GM23338 (cell line): ENCODE data around the gene SLIRP. TPM values are rescaled to one million over a fixed set of nuclear protein-coding genes. Genes with fewer than 3 reads are reported as not detected.
A peak's percentile ranks its signal among the peaks of the same experiment; 100 is the strongest.

ENCODE experiments used
- ATAC-seq: fragments of 200-7000 bp; cut with Tn5 transposase; 3 replicates; pipeline ENCODE4 v1.9.1; 2020
- DNase-seq: peaks from one replicate; pipeline ENCODE4 v3.0.0-alpha.2; 2015; ENCODE audit warnings: low spot score
- H2AFZ ChIP-seq: fragments of 200-600 bp; sonication (generic); 2 replicates; pipeline ENCODE4 v1.8.0; 2016; ENCODE audit warnings: antibody characterized with exemption, mild to moderate bottlenecking, moderate library complexity
- H3F3A ChIP-seq: fragments of 200-600 bp; sonication (generic); replicated peaks from 2 replicates; pipeline ENCODE4 v1.8.0; 2017; ENCODE audit warnings: antibody characterized with exemption, mixed run types, low read depth
- H3K27ac ChIP-seq: fragments of 200-600 bp; sonication (generic); 2 replicates; pipeline ENCODE4 v1.6.1; 2016; ENCODE audit warnings: low read depth
- H3K27me3 ChIP-seq: fragments of 200-600 bp; sonication (generic); 2 replicates; pipeline ENCODE4 v1.8.0; 2016; ENCODE audit warnings: mild to moderate bottlenecking, mixed run types, moderate library complexity; ENCODE audit not compliant: insufficient read depth
- H3K36me3 ChIP-seq: fragments of 200-600 bp; sonication (generic); 2 replicates; pipeline ENCODE4 v1.8.0; 2016; ENCODE audit warnings: mild to moderate bottlenecking; ENCODE audit not compliant: insufficient read depth
- H3K4me1 ChIP-seq: fragments of 200-600 bp; sonication (generic); 2 replicates; pipeline ENCODE4 v1.8.0; 2016; ENCODE audit warnings: mild to moderate bottlenecking, moderate library complexity; ENCODE audit not compliant: insufficient read depth
- H3K4me2 ChIP-seq: fragments of 200-600 bp; sonication (generic); 2 replicates; pipeline ENCODE4 v1.7.1; 2017; ENCODE audit warnings: mixed run types
- H3K4me3 ChIP-seq: fragments of 200-600 bp; sonication (generic); 2 replicates; pipeline ENCODE4 v1.6.1; 2016; ENCODE audit warnings: mixed run types
- H3K79me2 ChIP-seq: fragments of 200-600 bp; sonication (generic); replicated peaks from 2 replicates; pipeline ENCODE4 v1.8.0; 2017; ENCODE audit warnings: mild to moderate bottlenecking; ENCODE audit not compliant: insufficient read depth
- H3K9me2 ChIP-seq: fragments of 200-600 bp; sonication (generic); 2 replicates; pipeline ENCODE4 v1.8.0; 2017; ENCODE audit not compliant: insufficient read depth
- H4K20me1 ChIP-seq: fragments of 200-600 bp; sonication (generic); replicated peaks from 2 replicates; pipeline ENCODE4 v1.8.0; 2017; ENCODE audit warnings: mild to moderate bottlenecking; ENCODE audit not compliant: insufficient read depth
- H3K27ac Mint-ChIP-seq: 2 replicates; pipeline ENCODE4 v1.8.0; 2020; ENCODE audit warnings: inconsistent platforms, mild to moderate bottlenecking, moderate library complexity, mixed read lengths
- H3K27me3 Mint-ChIP-seq: 3 replicates; pipeline ENCODE4 v1.8.0; 2022; ENCODE audit warnings: low read depth, mild to moderate bottlenecking, moderate library complexity, mixed read lengths, inconsistent platforms; ENCODE audit not compliant: insufficient read depth, poor library complexity
- H3K36me3 Mint-ChIP-seq: 3 replicates; pipeline ENCODE4 v1.8.0; 2021; ENCODE audit warnings: low read depth, mild to moderate bottlenecking, inconsistent platforms, moderate library complexity, mixed read lengths
- H3K4me1 Mint-ChIP-seq: 3 replicates; pipeline ENCODE4 v1.8.0; 2020; ENCODE audit warnings: mild to moderate bottlenecking, inconsistent platforms, mixed read lengths
- H3K4me3 Mint-ChIP-seq: 3 replicates; pipeline ENCODE4 v1.8.0; 2021; ENCODE audit warnings: moderate library complexity, mild to moderate bottlenecking, inconsistent platforms, mixed read lengths
- H3K9me3 Mint-ChIP-seq: 3 replicates; pipeline ENCODE4 v1.8.0; 2020; ENCODE audit warnings: moderate library complexity, mild to moderate bottlenecking, inconsistent platforms, mixed read lengths
- POLR2AphosphoS5 ChIP-seq: IDR thresholded peaks from 2 replicates; pipeline ENCODE4 v1.6.1; 2016; ENCODE audit warnings: antibody characterized with exemption, low read depth
- polyA plus RNA-seq: library from polyadenylated mRNA; unstranded; fragments of >200 nt; fragmentation: Nextera tagmentation; extraction: Ambion mirVana; gene quantifications from 2 replicates; pipeline ENCODE4 v1.2.1, GENCODE V29; 2016
- total RNA-seq: library from RNA; depleted of rRNA; stranded (reverse); fragments of >200 nt; shearing (Covaris generic); gene quantifications from 2 replicates; pipeline ENCODE4 v1.2.3, GENCODE V29; 2014; rRNA removed
- TF ChIP-seq, protein P1 (sequence below), 2 experiments: fragments of 200-600 bp in 1 of 2; sonication (generic) in 1 of 2; conservative IDR thresholded peaks; 2 replicates each; pipeline versions ENCODE4 v1.5.1 to v1.6.1; 2016 to 2017; ENCODE audit warnings: antibody characterized with exemption in 2 of 2, low read depth in 2 of 2, mild to moderate bottlenecking in 2 of 2, moderate library complexity in 1 of 2

The SLIRP gene
- total and polyA plus RNA-seq, 2 experiments from 2014 or later = 240 to 2,291 TPM

GRCh38 chr14:77763978-77764377, 56.1 kb downstream of the SLIRP start:
- Histone ChIP-seq H3K9me2 (no peaks in the 10 kb centered on the region), H3K4me3 (no peak overlapping the region), H3K27me3 (no peaks in the 10 kb centered on the region), H3K4me2 (no peak overlapping the region), H3K27ac (no peak overlapping the region), H3K4me1 (peaks cover 20% of the 10 kb centered on the region), H3K79me2 (peaks cover 15% of the 10 kb centered on the region), H3K36me3 (no peaks in the 10 kb centered on the region), H3F3A (peaks cover 2% of the 10 kb centered on the region; the same call in 1 of the 2 replicates), H2AFZ (no peak overlapping the region), H4K20me1 (peaks cover 5% of the 10 kb centered on the region)
- no peaks in the 10 kb centered on the region; the same call in 2 of the 3 replicates for H3K36me3 Mint-ChIP-seq
- peaks cover 25% of the 10 kb centered on the region for H3K4me1 Mint-ChIP-seq
- H3K27ac Mint-ChIP-seq = peak overlapping the region; percentile 88
- no peak overlapping the region for H3K4me3 Mint-ChIP-seq
- H3K27me3 Mint-ChIP-seq = peaks cover 7% of the 10 kb centered on the region
- no peaks in the 10 kb centered on the region for H3K9me3 Mint-ChIP-seq
- DNase-seq = no peak
- no peak for ATAC-seq
- peak; percentile 43; the same call in 1 of the 2 replicates for TF ChIP-seq POLR2AphosphoS5
- TF ChIP-seq, protein P1, sequence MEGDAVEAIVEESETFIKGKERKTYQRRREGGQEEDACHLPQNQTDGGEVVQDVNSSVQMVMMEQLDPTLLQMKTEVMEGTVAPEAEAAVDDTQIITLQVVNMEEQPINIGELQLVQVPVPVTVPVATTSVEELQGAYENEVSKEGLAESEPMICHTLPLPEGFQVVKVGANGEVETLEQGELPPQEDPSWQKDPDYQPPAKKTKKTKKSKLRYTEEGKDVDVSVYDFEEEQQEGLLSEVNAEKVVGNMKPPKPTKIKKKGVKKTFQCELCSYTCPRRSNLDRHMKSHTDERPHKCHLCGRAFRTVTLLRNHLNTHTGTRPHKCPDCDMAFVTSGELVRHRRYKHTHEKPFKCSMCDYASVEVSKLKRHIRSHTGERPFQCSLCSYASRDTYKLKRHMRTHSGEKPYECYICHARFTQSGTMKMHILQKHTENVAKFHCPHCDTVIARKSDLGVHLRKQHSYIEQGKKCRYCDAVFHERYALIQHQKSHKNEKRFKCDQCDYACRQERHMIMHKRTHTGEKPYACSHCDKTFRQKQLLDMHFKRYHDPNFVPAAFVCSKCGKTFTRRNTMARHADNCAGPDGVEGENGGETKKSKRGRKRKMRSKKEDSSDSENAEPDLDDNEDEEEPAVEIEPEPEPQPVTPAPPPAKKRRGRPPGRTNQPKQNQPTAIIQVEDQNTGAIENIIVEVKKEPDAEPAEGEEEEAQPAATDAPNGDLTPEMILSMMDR (conservative IDR thresholded peaks at IDR 0.05; ENCODE audit: low read depth in 2 of 2) = no peak

Other genes starting within 250 kb of the SLIRP start
- 0.69 and 2.7 TPM in 2 replicates for gene ISM2, start 209.3 kb upstream of the SLIRP start, total RNA-seq
- 0.45 and 1.3 TPM in 2 replicates for gene ISM2, start 209.3 kb upstream of the SLIRP start, polyA plus RNA-seq
- 35.8 and 38.9 TPM in 2 replicates for gene SPTLC2, start 91.5 kb upstream of the SLIRP start, total RNA-seq
- gene SPTLC2, start 91.5 kb upstream of the SLIRP start, polyA plus RNA-seq = 18.0 and 22.3 TPM in 2 replicates
- gene ALKBH1, start 80 bp upstream of the SLIRP start, total RNA-seq = 18.8 and 22.2 TPM in 2 replicates
- gene ALKBH1, start 80 bp upstream of the SLIRP start, polyA plus RNA-seq = 8.8 and 13.0 TPM in 2 replicates
- gene SNW1, start 53.1 kb downstream of the SLIRP start, total RNA-seq = 58.9 and 60.5 TPM in 2 replicates
- 127 and 129 TPM in 2 replicates for gene SNW1, start 53.1 kb downstream of the SLIRP start, polyA plus RNA-seq
- 8.5 and 11.2 TPM in 2 replicates for gene ADCK1, start 92.0 kb downstream of the SLIRP start, total RNA-seq
- 5.2 and 6.7 TPM in 2 replicates for gene ADCK1, start 92.0 kb downstream of the SLIRP start, polyA plus RNA-seq